Measurements from ENCODE around the gene SYNE2. TPM values are rescaled to one million over a fixed set of nuclear protein-coding genes. Genes with fewer than 3 reads are reported as not detected.

SYNE2 gene
- total RNA-seq, 1 experiment from 2014 or later, result 67.4 TPM

GRCh38 chr14:63986789-63987533 is 134.2 kb downstream of the SYNE2 start:
- intact Hi-C loops (cut with micrococcal nuclease), result loop anchor here (2.0 kb wide), 1 partner anchor 132 kb away; no protein-coding TSS in a partner anchor
- DNase-seq (ENCODE audit: unreplicated experiment), result peak; percentile 86

GRCh38 chr14:63988579-63988978 is 135.8 kb downstream of the SYNE2 start:
- DNase-seq (ENCODE audit: unreplicated experiment), result no peak
- Mint-ChIP-seq H3K36me3 (ENCODE audit: insufficient read depth, unreplicated experiment) (peaks cover 17% of the 10 kb centered on the region), H3K9me3 (ENCODE audit: unreplicated experiment) (no peaks in the 10 kb centered on the region), H3K27me3 (ENCODE audit: insufficient read depth, unreplicated experiment) (no peaks in the 10 kb centered on the region), H3K4me3 (ENCODE audit: unreplicated experiment) (no peak overlapping the region), H3K4me1 (ENCODE audit: insufficient read depth, unreplicated experiment) (peaks cover 17% of the 10 kb centered on the region), H3K27ac (ENCODE audit: low read depth, unreplicated experiment) (peak overlapping the region; percentile 27)
- POLR2A ChIA-PET, result interaction anchor here (1.4 to 2.4 kb wide), 2 partner anchors 136 to 188 kb away, joined by 5 to 10 read pairs; partner anchors contain the start of gene SYNE2
- CTCF ChIA-PET, result no interaction called here
- no TSS peak for BruUV-seq (replicated peaks)
- TF ChIP-seq CTCF (IDR thresholded peaks at IDR 0.05; ENCODE audit: unreplicated experiment), result no peak
- intact Hi-C loops (cut with micrococcal nuclease), result no loop called here

More at GRCh38 chr14:63986789-63987533, 134.2 kb downstream of the SYNE2 start:
- Mint-ChIP-seq H3K9me3 (ENCODE audit: unreplicated experiment) (no peaks in the 10 kb centered on the region), H3K27ac (ENCODE audit: low read depth, unreplicated experiment) (no peak overlapping the region), H3K4me3 (ENCODE audit: unreplicated experiment) (no peak overlapping the region), H3K4me1 (ENCODE audit: insufficient read depth, unreplicated experiment) (peaks cover 6% of the 10 kb centered on the region), H3K27me3 (ENCODE audit: insufficient read depth, unreplicated experiment) (no peaks in the 10 kb centered on the region), H3K36me3 (ENCODE audit: insufficient read depth, unreplicated experiment) (peaks cover 7% of the 10 kb centered on the region)
- ChIA-PET CTCF (interaction anchor here (0.6 to 1.6 kb wide), 6 partner anchors 22 to 189 kb away, joined by 3 to 5 read pairs (median 3); no protein-coding TSS in a partner anchor), POLR2A (interaction anchor here (0.8 to 2.4 kb wide), 6 partner anchors 47 to 187 kb away, joined by 3 to 10 read pairs (median 3); partner anchors contain the start of gene SYNE2)
- no peak for TF ChIP-seq CTCF (IDR thresholded peaks at IDR 0.05; ENCODE audit: unreplicated experiment)
- BruUV-seq (replicated peaks), result no TSS peak

GRCh38 chr14:63991833-63992232 is 139.0 kb downstream of the SYNE2 start:
- DNase-seq (ENCODE audit: unreplicated experiment), result no peak
- ChIA-PET POLR2A (interaction anchor here (0.5 to 1.4 kb wide), 7 partner anchors 11 to 162 kb away, joined by 3 to 7 read pairs (median 3); no protein-coding TSS in a partner anchor), CTCF (interaction anchor here (0.5 to 1.0 kb wide), 5 partner anchors 139 to 214 kb away, joined by 3 to 6 read pairs (median 4); partner anchors contain the start of gene SYNE2)
- no peaks in the 10 kb centered on the region for H3K9me3 Mint-ChIP-seq (ENCODE audit: unreplicated experiment)
- peaks cover 14% of the 10 kb centered on the region for H3K36me3 Mint-ChIP-seq (ENCODE audit: insufficient read depth, unreplicated experiment)
- no peak for TF ChIP-seq CTCF (IDR thresholded peaks at IDR 0.05; ENCODE audit: unreplicated experiment)
- H3K27me3 Mint-ChIP-seq (ENCODE audit: insufficient read depth, unreplicated experiment), result no peaks in the 10 kb centered on the region
- no peak overlapping the region for H3K27ac Mint-ChIP-seq (ENCODE audit: low read depth, unreplicated experiment)
- intact Hi-C loops (cut with micrococcal nuclease), result no loop called here
- peaks cover 17% of the 10 kb centered on the region for H3K4me1 Mint-ChIP-seq (ENCODE audit: insufficient read depth, unreplicated experiment)
- BruUV-seq (replicated peaks), result no TSS peak
- H3K4me3 Mint-ChIP-seq (ENCODE audit: unreplicated experiment), result no peak overlapping the region

GRCh38 chr14:63992858-63993257 is 140.1 kb downstream of the SYNE2 start:
- no peaks in the 10 kb centered on the region for H3K27me3 Mint-ChIP-seq (ENCODE audit: insufficient read depth, unreplicated experiment)
- no peak for TF ChIP-seq CTCF (IDR thresholded peaks at IDR 0.05; ENCODE audit: unreplicated experiment)
- ChIA-PET POLR2A (interaction anchor here (0.6 to 1.4 kb wide), 11 partner anchors 12 to 192 kb away, joined by 3 to 9 read pairs (median 3); no protein-coding TSS in a partner anchor), CTCF (interaction anchor here (0.9 kb wide), 1 partner anchor 193 kb away, joined by 6 read pairs; no protein-coding TSS in a partner anchor)
- peak; percentile 71 for DNase-seq (ENCODE audit: unreplicated experiment)
- no peaks in the 10 kb centered on the region for H3K9me3 Mint-ChIP-seq (ENCODE audit: unreplicated experiment)
- peaks cover 11% of the 10 kb centered on the region for H3K4me1 Mint-ChIP-seq (ENCODE audit: insufficient read depth, unreplicated experiment)
- H3K36me3 Mint-ChIP-seq (ENCODE audit: insufficient read depth, unreplicated experiment), result peaks cover 10% of the 10 kb centered on the region
- no peak overlapping the region for H3K4me3 Mint-ChIP-seq (ENCODE audit: unreplicated experiment)
- BruUV-seq (replicated peaks), result no TSS peak
- intact Hi-C loops (cut with micrococcal nuclease), result no loop called here
- peak overlapping the region; percentile 5 for H3K27ac Mint-ChIP-seq (ENCODE audit: low read depth, unreplicated experiment)

All from MCF 10A (cell line).